HepG2 (cell line): Measurements from ENCODE around the gene PAK1IP1. TPM values are rescaled to one million over a fixed set of nuclear protein-coding genes. Genes with fewer than 3 reads are reported as not detected.

Experiments used
- AGO1 ChIP-seq: fragments of 200-400 bp; formaldehyde crosslinking; IDR thresholded peaks from 2 replicates; pipeline ENCODE4 v1.6.1; 2017; ENCODE audit warnings: mild to moderate bottlenecking, low read depth, low read length, moderate library complexity; ENCODE audit not compliant: poor library complexity, severe bottlenecking
- BORCS8-MEF2B ChIP-seq: sonication (generic); formaldehyde crosslinking; IDR thresholded peaks from 2 replicates; pipeline ENCODE4 v1.8.0; 2022; ENCODE audit warnings: mild to moderate bottlenecking, missing genetic modification reagents
- ELF3 ChIP-seq: IDR thresholded peaks from 2 replicates; pipeline ENCODE4 v1.6.1; 2016; ENCODE audit warnings: missing genetic modification reagents, missing compliant biosample characterization
- FOXJ3 ChIP-seq: sonication (generic); formaldehyde crosslinking; IDR thresholded peaks from 2 replicates; pipeline ENCODE4 v1.4.0; 2020; ENCODE audit warnings: missing genetic modification reagents, mild to moderate bottlenecking, borderline replicate concordance
- HDAC1 ChIP-seq: sonication (generic); formaldehyde crosslinking; IDR thresholded peaks from 2 replicates; pipeline ENCODE4 v1.5.1; 2020; ENCODE audit warnings: mild to moderate bottlenecking, missing genetic modification reagents
- HHEX ChIP-seq: IDR thresholded peaks from 2 replicates; pipeline ENCODE4 v1.6.1; 2016; ENCODE audit warnings: control low read depth
- MAF1 ChIP-seq: sonication (generic); formaldehyde crosslinking; IDR thresholded peaks from 2 replicates; pipeline ENCODE4 v1.5.0; 2020; ENCODE audit warnings: missing genetic modification reagents, borderline replicate concordance
- MED8 ChIP-seq: sonication (generic); formaldehyde crosslinking; IDR thresholded peaks from 2 replicates; pipeline ENCODE4 v1.8.1; 2023; ENCODE audit warnings: mild to moderate bottlenecking, missing genetic modification reagents; ENCODE audit not compliant: insufficient replicate concordance
- MEIS2 ChIP-seq: sonication (generic); formaldehyde crosslinking; IDR thresholded peaks from 2 replicates; pipeline ENCODE4 v1.9.0; 2021; ENCODE audit warnings: mild to moderate bottlenecking, missing genetic modification reagents
- MTA1 ChIP-seq: sonication (generic); formaldehyde crosslinking; IDR thresholded peaks from 2 replicates; pipeline ENCODE4 v1.4.0; 2020; ENCODE audit warnings: missing genetic modification reagents, mild to moderate bottlenecking, borderline replicate concordance
- SATB2 ChIP-seq: sonication (generic); formaldehyde crosslinking; IDR thresholded peaks from 2 replicates; pipeline ENCODE4 v1.5.0; 2020; ENCODE audit warnings: missing genetic modification reagents
- SNRNP70 ChIP-seq: fragments of 200-400 bp; formaldehyde crosslinking; IDR thresholded peaks from 2 replicates; pipeline ENCODE4 v1.6.1; 2017; ENCODE audit warnings: mild to moderate bottlenecking, low read depth, low read length, moderate library complexity
- SOX6 ChIP-seq, 2 experiments: fragments of 450-650 bp in 1 of 2; sonication (generic) in 1 of 2; formaldehyde crosslinking in 1 of 2; IDR thresholded peaks; 2 replicates each; pipeline versions ENCODE4 v1.4.0 to v1.6.1; 2017 to 2020; ENCODE audit warnings: antibody characterized with exemption in 1 of 2, mild to moderate bottlenecking in 1 of 2, missing genetic modification reagents in 1 of 2
- SP1 ChIP-seq, 2 experiments: fragments of 450-650 bp in 1 of 2; sonication (generic) in 1 of 2; formaldehyde crosslinking in 1 of 2; IDR thresholded peaks; 2 replicates each; pipeline versions ENCODE4 v1.4.0 to v1.6.1; 2016 to 2020; ENCODE audit warnings: missing genetic modification reagents in 1 of 2
- XBP1 ChIP-seq: sonication (generic); formaldehyde crosslinking; IDR thresholded peaks from 2 replicates; pipeline ENCODE4 v1.5.0; 2020; ENCODE audit warnings: missing genetic modification reagents
- ZMYM2 ChIP-seq: sonication (generic); formaldehyde crosslinking; IDR thresholded peaks from 2 replicates; pipeline ENCODE4 v1.8.0; 2022; ENCODE audit warnings: mild to moderate bottlenecking, missing genetic modification reagents
- ZNF121 ChIP-seq: sonication (generic); formaldehyde crosslinking; IDR thresholded peaks from 2 replicates; pipeline ENCODE4 v1.5.0; 2020; ENCODE audit warnings: mild to moderate bottlenecking, missing genetic modification reagents
- ZNF263 ChIP-seq: sonication (generic); formaldehyde crosslinking; IDR thresholded peaks from 2 replicates; pipeline ENCODE4 v1.4.0; 2020; ENCODE audit warnings: missing genetic modification reagents
- ZNF34 ChIP-seq: sonication (generic); formaldehyde crosslinking; IDR thresholded peaks from 2 replicates; pipeline ENCODE4 v1.4.0; 2020; ENCODE audit warnings: mild to moderate bottlenecking, missing genetic modification reagents, borderline replicate concordance
- ZNF367 ChIP-seq: sonication (generic); formaldehyde crosslinking; IDR thresholded peaks from 2 replicates; pipeline ENCODE4 v1.4.0; 2020; ENCODE audit warnings: missing genetic modification reagents, borderline replicate concordance
- ZNF432 ChIP-seq: sonication (generic); formaldehyde crosslinking; IDR thresholded peaks from 2 replicates; pipeline ENCODE4 v1.5.0; 2020; ENCODE audit warnings: missing genetic modification reagents, mild to moderate bottlenecking, borderline replicate concordance
- ZNF766 ChIP-seq: sonication (generic); formaldehyde crosslinking; IDR thresholded peaks from 2 replicates; pipeline ENCODE4 v1.5.0; 2020; ENCODE audit warnings: missing genetic modification reagents, borderline replicate concordance
- ZNF780A ChIP-seq: sonication (generic); formaldehyde crosslinking; IDR thresholded peaks from 2 replicates; pipeline ENCODE4 v1.8.0; 2022; ENCODE audit warnings: mild to moderate bottlenecking, missing genetic modification reagents, moderate library complexity
- ZNF790 ChIP-seq: sonication (generic); formaldehyde crosslinking; IDR thresholded peaks from 2 replicates; pipeline ENCODE4 v1.8.0; 2022; ENCODE audit warnings: missing genetic modification reagents, mild to moderate bottlenecking, borderline replicate concordance
- ZNF816 ChIP-seq: sonication (generic); formaldehyde crosslinking; IDR thresholded peaks from 2 replicates; pipeline ENCODE4 v1.8.0; 2022; ENCODE audit warnings: missing genetic modification reagents, mild to moderate bottlenecking, borderline replicate concordance
- polyA plus RNA-seq, 8 experiments: library from polyadenylated mRNA; depleted of rRNA in 3 of 8; stranded (reverse) in 7 of 8; unstranded in 1 of 8; fragments of >200 nt; fragmentation: Illumina TruSeq in 4 of 8; extraction: Trizol in 4 of 8; gene quantifications; 2 replicates each; pipeline versions ENCODE4 v1.2.1 to v1.2.3, GENCODE V29; 2011 to 2016; ENCODE audit warnings: low read depth in 4 of 8, missing spikeins in 1 of 8, mixed read lengths in 1 of 8; ENCODE audit not compliant: insufficient read depth in 1 of 8
- total RNA-seq, 5 experiments: library from RNA; depleted of rRNA; stranded (reverse); fragments of >200 nt; fragmentation: Illumina TruSeq; extraction: Trizol; gene quantifications; 2 replicates each; pipeline ENCODE4 v1.2.3, GENCODE V29; 2016; ENCODE audit warnings: low read depth in 1 of 5
- TF ChIP-seq, protein P1 (sequence below): sonication (generic); formaldehyde crosslinking; IDR thresholded peaks from 2 replicates; pipeline ENCODE4 v1.4.0; 2020; ENCODE audit warnings: low read depth, mild to moderate bottlenecking, missing genetic modification reagents
- TF ChIP-seq, protein P2 (sequence below): sonication (generic); formaldehyde crosslinking; IDR thresholded peaks from 2 replicates; pipeline ENCODE4 v1.5.0; 2020; ENCODE audit warnings: missing genetic modification reagents

Gene PAK1IP1
- total and polyA plus RNA-seq, 2 of the 13 experiments (the other 11 are each of a cell fraction or from before 2014, with no cell fraction given) = 23.4 to 66.2 TPM

DNA sequence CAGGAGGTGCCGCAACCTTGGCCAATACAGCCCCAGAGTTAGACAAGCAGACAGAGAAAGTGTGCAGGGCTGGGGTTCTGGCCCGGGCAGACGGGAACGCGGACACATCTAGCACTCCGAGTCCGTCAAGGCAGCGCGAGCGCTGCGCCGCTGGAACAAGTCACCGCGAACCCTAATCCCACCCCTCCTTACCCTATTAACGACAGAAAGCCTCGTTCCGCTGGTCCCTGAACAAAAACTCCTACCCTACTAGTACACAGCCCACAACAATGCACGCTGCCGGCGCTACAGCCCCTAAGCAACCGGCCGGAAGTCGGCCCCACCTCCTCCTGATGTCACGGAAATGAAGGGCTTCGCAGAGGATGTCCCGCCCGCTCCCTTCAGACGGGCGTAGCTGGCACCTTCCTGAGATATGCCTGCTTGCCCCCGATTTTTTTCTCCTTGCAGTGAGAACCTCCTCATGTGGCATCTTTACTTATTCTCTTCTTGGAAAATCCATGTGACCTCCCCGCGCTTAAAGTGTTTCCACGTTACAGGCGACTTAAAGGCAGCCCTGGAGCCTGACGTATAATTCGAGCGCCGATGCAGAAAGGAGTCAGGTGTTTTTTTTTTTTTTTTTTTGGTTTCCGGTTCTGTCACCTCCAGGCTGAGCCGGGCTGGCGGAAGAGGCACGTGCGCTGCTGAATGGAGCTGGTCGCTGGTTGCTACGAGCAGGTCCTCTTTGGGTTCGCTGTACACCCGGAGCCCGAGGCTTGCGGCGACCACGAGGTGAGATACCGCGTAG, at the start of gene PAK1IP1, which contains the start of gene C6orf52 (continued):
- TF ChIP-seq, protein P1, sequence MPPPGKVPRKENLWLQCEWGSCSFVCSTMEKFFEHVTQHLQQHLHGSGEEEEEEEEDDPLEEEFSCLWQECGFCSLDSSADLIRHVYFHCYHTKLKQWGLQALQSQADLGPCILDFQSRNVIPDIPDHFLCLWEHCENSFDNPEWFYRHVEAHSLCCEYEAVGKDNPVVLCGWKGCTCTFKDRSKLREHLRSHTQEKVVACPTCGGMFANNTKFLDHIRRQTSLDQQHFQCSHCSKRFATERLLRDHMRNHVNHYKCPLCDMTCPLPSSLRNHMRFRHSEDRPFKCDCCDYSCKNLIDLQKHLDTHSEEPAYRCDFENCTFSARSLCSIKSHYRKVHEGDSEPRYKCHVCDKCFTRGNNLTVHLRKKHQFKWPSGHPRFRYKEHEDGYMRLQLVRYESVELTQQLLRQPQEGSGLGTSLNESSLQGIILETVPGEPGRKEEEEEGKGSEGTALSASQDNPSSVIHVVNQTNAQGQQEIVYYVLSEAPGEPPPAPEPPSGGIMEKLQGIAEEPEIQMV (CRISPR knock-in tag) = no peak
- TF ChIP-seq ZNF263 (CRISPR knock-in tag) (no peak; the same call in 1 of the 2 replicates), XBP1 (CRISPR knock-in tag) (no peak), ELF3 (CRISPR knock-in tag) (peak; percentile 69), HDAC1 (CRISPR knock-in tag) (peak; percentile 98), MEIS2 (peak; percentile 70; the same call in 1 of the 2 replicates), MAF1 (CRISPR knock-in tag) (0 out of 2 replicates have a peak, but pooled peaks have one; percentile 69), ZNF121 (CRISPR knock-in tag) (peak; percentile 11; the same call in 1 of the 2 replicates), HHEX (CRISPR knock-in tag) (peak; percentile 32; the same call in 1 of the 2 replicates), ZNF766 (CRISPR knock-in tag) (0 out of 2 replicates have a peak, but pooled peaks have one; percentile 48), ZMYM2 (0 out of 2 replicates have a peak, but pooled peaks have one; percentile 48), MED8 (CRISPR knock-in tag) (no peak), AGO1 (peak; percentile 27), MTA1 (CRISPR knock-in tag) (no peak), ZNF816 (CRISPR knock-in tag) (peak; percentile 74; the same call in 1 of the 2 replicates), SOX6 (IDR thresholded peaks at IDR 0.05) (no peak), SOX6 (CRISPR knock-in tag; IDR thresholded peaks at IDR 0.05) (peak; percentile 79), SNRNP70 (no peak), SP1 (IDR thresholded peaks at IDR 0.05) (no peak), SP1 (CRISPR knock-in tag; IDR thresholded peaks at IDR 0.05) (no peak), SATB2 (CRISPR knock-in tag) (0 out of 2 replicates have a peak, but pooled peaks have one; percentile 42), FOXJ3 (peak; percentile 85), ZNF367 (CRISPR knock-in tag) (0 out of 2 replicates have a peak, but pooled peaks have one; percentile 25), ZNF34 (CRISPR knock-in tag) (no peak), ZNF790 (CRISPR knock-in tag) (no peak; the same call in 1 of the 2 replicates), ZNF780A (CRISPR knock-in tag) (peak; percentile 49; the same call in 1 of the 2 replicates), BORCS8-MEF2B (CRISPR knock-in tag) (peak; percentile 89), ZNF432 (CRISPR knock-in tag) (no peak)
- TF ChIP-seq, protein P2, sequence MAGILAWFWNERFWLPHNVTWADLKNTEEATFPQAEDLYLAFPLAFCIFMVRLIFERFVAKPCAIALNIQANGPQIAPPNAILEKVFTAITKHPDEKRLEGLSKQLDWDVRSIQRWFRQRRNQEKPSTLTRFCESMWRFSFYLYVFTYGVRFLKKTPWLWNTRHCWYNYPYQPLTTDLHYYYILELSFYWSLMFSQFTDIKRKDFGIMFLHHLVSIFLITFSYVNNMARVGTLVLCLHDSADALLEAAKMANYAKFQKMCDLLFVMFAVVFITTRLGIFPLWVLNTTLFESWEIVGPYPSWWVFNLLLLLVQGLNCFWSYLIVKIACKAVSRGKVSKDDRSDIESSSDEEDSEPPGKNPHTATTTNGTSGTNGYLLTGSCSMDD (CRISPR knock-in tag) = no peak
